Right renal cortex interstitium (tissue), 3 donors: ENCODE results near the gene CT47B1. TPM values are rescaled to one million over a fixed set of nuclear protein-coding genes. Genes with fewer than 3 reads are reported as not detected.
"Not testable (repeated sequence)": the region's sequence is repeated elsewhere in the genome, so short reads cannot be mapped to it uniquely, and the experiment has no call there.

Experiments used
- DNase-seq, 3 donors: peaks; one replicate each; pipeline ENCODE4 v3.0.0-alpha.2; 2013; ENCODE audit warnings: low read depth in 3 of 3, low spot score in 2 of 3
- polyA plus RNA-seq, 3 donors: library from polyadenylated mRNA; unstranded; fragments of 120-200 nt; gene quantifications; one replicate each; pipeline ENCODE4 v1.2.1, GENCODE V29; 2013; ENCODE audit not compliant: insufficient read length in 3 of 3

The CT47B1 gene
- not detected for polyA plus RNA-seq

- DNase-seq, result not testable (repeated sequence)
Measured at GRCh38 chrX:120875766-120876165, at the start of gene CT47B1. Gene CT47B1, minus strand, starts transcription at chrX:120875866. Its CDS starts 196 bp downstream, at chrX:120875670.

GRCh38 chrX:120874678-120875557, 748 bp downstream of the CT47B1 start:
- no peak for DNase-seq

DNA sequence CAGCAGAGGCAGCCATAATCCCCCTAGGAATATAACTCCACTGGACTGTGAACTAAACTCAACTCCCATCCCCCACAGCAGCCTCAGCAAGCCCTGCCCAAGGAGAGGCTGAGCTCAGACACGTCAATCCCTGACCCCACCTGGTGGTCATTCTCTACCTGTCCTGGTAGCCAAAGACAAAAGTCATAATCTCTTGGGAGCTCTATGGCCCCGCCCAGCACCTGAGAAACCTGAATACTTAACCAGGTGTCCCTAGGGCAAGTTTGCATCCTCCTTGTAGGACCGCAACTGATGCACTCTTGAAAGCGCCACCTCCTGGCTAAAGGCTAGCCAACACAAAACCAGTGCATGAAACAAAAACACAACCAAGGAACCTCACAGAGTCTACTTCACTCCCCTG, 18.4 kb downstream of the CT47B1 start:
- DNase-seq, result no peak

- DNase-seq, result no peak
Measured at GRCh38 chrX:120840827-120841226, 34.8 kb downstream of the CT47B1 start.

DNA sequence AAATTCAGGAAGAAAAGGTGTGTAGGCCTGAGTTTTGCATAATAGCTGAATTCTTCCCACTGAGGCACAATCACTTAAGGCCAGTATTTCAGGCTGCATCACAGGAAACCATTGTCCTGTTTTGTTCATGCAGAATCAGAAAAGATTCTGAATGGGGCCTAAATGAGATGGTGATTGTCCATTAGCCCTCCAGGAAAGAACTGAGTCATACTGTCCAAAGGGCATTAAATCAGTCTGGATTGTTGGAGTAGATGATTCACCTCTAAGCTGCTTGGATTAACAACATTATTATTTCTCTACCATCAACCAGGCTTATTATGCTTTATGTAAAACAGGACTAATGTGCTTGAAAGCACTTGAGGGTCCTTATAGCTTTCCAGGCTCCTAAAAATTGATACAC, 36.2 kb downstream of the CT47B1 start:
- no peak for DNase-seq

DNA sequence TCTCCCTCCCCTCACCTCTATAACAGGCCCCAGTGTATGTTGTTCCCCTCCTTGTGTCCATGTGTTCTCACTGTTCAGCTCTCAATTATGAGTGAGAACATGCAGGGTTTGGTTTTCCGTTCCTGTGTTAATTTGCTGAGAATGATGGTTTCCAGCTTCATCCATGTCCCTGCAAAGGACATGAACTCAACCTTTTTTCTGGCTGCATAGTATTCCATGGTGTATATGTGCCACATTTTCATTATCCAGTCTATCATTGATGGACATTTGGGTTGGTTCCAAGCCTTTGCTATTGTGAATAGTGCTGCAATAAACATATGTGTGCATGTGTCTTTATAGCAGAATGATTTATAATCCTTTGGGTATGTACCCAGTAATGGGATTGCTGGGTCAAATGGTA, 48.5 kb downstream of the CT47B1 start:
- not testable (repeated sequence) for DNase-seq

- DNase-seq, result no peak
Measured at GRCh38 chrX:120825146-120825545, 50.5 kb downstream of the CT47B1 start.

- no peak for DNase-seq
Measured at GRCh38 chrX:120824021-120824420, 51.6 kb downstream of the CT47B1 start.

- no peak for DNase-seq
Measured at GRCh38 chrX:120823556-120823955, 52.1 kb downstream of the CT47B1 start.

Other genes with a start within 250 kb of the CT47B1 start
- 10 to 100 TPM; 37.5 to 37.8 (median 37.6) TPM for gene C1GALT1C1, start 245.8 kb downstream of the CT47B1 start, polyA plus RNA-seq
- not detected for gene CT47A11, start 61.3 kb upstream of the CT47B1 start, polyA plus RNA-seq
- gene CT47A10, start 66.2 kb upstream of the CT47B1 start, polyA plus RNA-seq, result not detected
- not detected for gene CT47A9, start 71.0 kb upstream of the CT47B1 start, polyA plus RNA-seq
- not detected for gene CT47A8, start 75.9 kb upstream of the CT47B1 start, polyA plus RNA-seq
- not detected for gene CT47A7, start 80.7 kb upstream of the CT47B1 start, polyA plus RNA-seq
- not detected for gene CT47A6, start 85.6 kb upstream of the CT47B1 start, polyA plus RNA-seq
- gene CT47A5, start 90.5 kb upstream of the CT47B1 start, polyA plus RNA-seq, result not detected
- not detected for gene CT47A4, start 95.3 kb upstream of the CT47B1 start, polyA plus RNA-seq
- gene CT47A3, start 100.2 kb upstream of the CT47B1 start, polyA plus RNA-seq, result not detected
- not detected for gene CT47A2, start 105.1 kb upstream of the CT47B1 start, polyA plus RNA-seq
- gene CT47A1, start 109.9 kb upstream of the CT47B1 start, polyA plus RNA-seq, result not detected
- 1 to 10 TPM; 5.5 to 5.6 (median 5.6) TPM for gene GLUD2, start 171.7 kb upstream of the CT47B1 start, polyA plus RNA-seq